Neural crest cell (in vitro differentiated cells): Measurements from ENCODE around the gene MYO10. TPM values are rescaled to one million over a fixed set of nuclear protein-coding genes. Genes with fewer than 3 reads are reported as not detected.
"Not testable (repeated sequence)": the region's sequence is repeated elsewhere in the genome, so short reads cannot be mapped to it uniquely, and the experiment has no call there.

ENCODE experiments used
- DNase-seq: peaks from one replicate; pipeline ENCODE4 v3.0.0; 2021; ENCODE audit warnings: low read depth, mixed read lengths, low spot score
- H3K27ac Mint-ChIP-seq: one replicate; pipeline ENCODE4 v1.8.0; 2021; ENCODE audit warnings: mild to moderate bottlenecking, mixed read lengths; ENCODE audit not compliant: unreplicated experiment
- H3K27me3 Mint-ChIP-seq: 2 replicates; pipeline ENCODE4 v1.8.0; 2021; ENCODE audit warnings: low read depth, mild to moderate bottlenecking, mixed read lengths
- H3K36me3 Mint-ChIP-seq: 2 replicates; pipeline ENCODE4 v1.8.0; 2021; ENCODE audit warnings: low read depth, mild to moderate bottlenecking, mixed read lengths
- H3K4me1 Mint-ChIP-seq: 2 replicates; pipeline ENCODE4 v1.8.0; 2021; ENCODE audit warnings: mixed read lengths
- H3K4me3 Mint-ChIP-seq: one replicate; pipeline ENCODE4 v1.8.0; 2021; ENCODE audit warnings: mild to moderate bottlenecking, mixed read lengths
- H3K9me3 Mint-ChIP-seq: 2 replicates; pipeline ENCODE4 v1.8.0; 2021; ENCODE audit warnings: mixed read lengths
- CTCF ChIP-seq: fragments of 200-600 bp; sonication (generic); conservative IDR thresholded peaks from 2 replicates; pipeline ENCODE4 v1.5.0; 2021; ENCODE audit warnings: antibody characterized with exemption, mild to moderate bottlenecking
- total RNA-seq: library from RNA; stranded (reverse); gene quantifications from 2 replicates; pipeline ENCODE4 v1.2.1, GENCODE V29; 2021

MYO10 gene
- total RNA-seq, 1 donor from 2014 or later = 94.4 TPM

GRCh38 chr5:16880547-16880946, 55.5 kb downstream of the MYO10 start:
- peaks cover 12% of the 10 kb centered on the region for H3K36me3 Mint-ChIP-seq
- H3K9me3 Mint-ChIP-seq = peaks cover under 1% of the 10 kb centered on the region
- no peak for TF ChIP-seq CTCF
- H3K27ac Mint-ChIP-seq = peak overlapping the region; percentile 29
- DNase-seq = no peak
- peaks cover 47% of the 10 kb centered on the region for H3K4me1 Mint-ChIP-seq
- H3K27me3 Mint-ChIP-seq = no peaks in the 10 kb centered on the region
- no peak overlapping the region for H3K4me3 Mint-ChIP-seq

- Mint-ChIP-seq H3K4me3 (no peak overlapping the region), H3K27me3 (no peaks in the 10 kb centered on the region), H3K36me3 (peaks cover 21% of the 10 kb centered on the region), H3K9me3 (peaks cover 7% of the 10 kb centered on the region), H3K27ac (no peak overlapping the region), H3K4me1 (peaks cover 41% of the 10 kb centered on the region)
- DNase-seq = no peak
- TF ChIP-seq CTCF = no peak
These were observed 56.4 kb downstream of the MYO10 start for GRCh38 chr5:16879650-16880049.

- H3K36me3 Mint-ChIP-seq = peaks cover 26% of the 10 kb centered on the region
- H3K9me3 Mint-ChIP-seq = peaks cover 12% of the 10 kb centered on the region
- TF ChIP-seq CTCF = no peak
- H3K27ac Mint-ChIP-seq = no peak overlapping the region
- no peak overlapping the region for H3K4me3 Mint-ChIP-seq
- no peak for DNase-seq
- H3K4me1 Mint-ChIP-seq = peaks cover 39% of the 10 kb centered on the region
- no peaks in the 10 kb centered on the region for H3K27me3 Mint-ChIP-seq
These were observed 56.9 kb downstream of the MYO10 start for GRCh38 chr5:16879191-16879590.

- no peak overlapping the region for H3K4me3 Mint-ChIP-seq
- peaks cover 42% of the 10 kb centered on the region for H3K36me3 Mint-ChIP-seq
- no peak for TF ChIP-seq CTCF
- peaks cover 30% of the 10 kb centered on the region for H3K4me1 Mint-ChIP-seq
- no peaks in the 10 kb centered on the region for H3K27me3 Mint-ChIP-seq
- H3K27ac Mint-ChIP-seq = no peak overlapping the region
- H3K9me3 Mint-ChIP-seq = peaks cover 17% of the 10 kb centered on the region
- DNase-seq = no peak
These were observed 58.7 kb downstream of the MYO10 start for GRCh38 chr5:16877267-16877935.

GRCh38 chr5:16874424-16874823, 61.7 kb downstream of the MYO10 start:
- H3K27ac Mint-ChIP-seq, H3K27me3 Mint-ChIP-seq, H3K4me3 Mint-ChIP-seq, DNase-seq: not testable (repeated sequence)
- H3K36me3 Mint-ChIP-seq = peaks cover 55% of the 10 kb centered on the region
- H3K4me1 Mint-ChIP-seq = peaks cover 20% of the 10 kb centered on the region
- peaks cover 22% of the 10 kb centered on the region for H3K9me3 Mint-ChIP-seq

- no peaks in the 10 kb centered on the region for H3K27me3 Mint-ChIP-seq
- H3K4me1 Mint-ChIP-seq = peaks cover 36% of the 10 kb centered on the region
- peaks cover 22% of the 10 kb centered on the region for H3K9me3 Mint-ChIP-seq
- H3K4me3 Mint-ChIP-seq = no peak overlapping the region
- TF ChIP-seq CTCF = no peak
- H3K27ac Mint-ChIP-seq = no peak overlapping the region
- peaks cover 51% of the 10 kb centered on the region for H3K36me3 Mint-ChIP-seq
- DNase-seq = no peak
These were observed 64.2 kb downstream of the MYO10 start for GRCh38 chr5:16871746-16872339.
